Fibroblast of villous mesenchyme (primary cell): ENCODE results near the gene AGBL3. TPM values are rescaled to one million over a fixed set of nuclear protein-coding genes. Genes with fewer than 3 reads are reported as not detected.
"Not testable (repeated sequence)": the region's sequence is repeated elsewhere in the genome, so short reads cannot be mapped to it uniquely, and the experiment has no call there.

ENCODE experiments used
- DNase-seq: peaks from one replicate; pipeline ENCODE4 v3.0.0-alpha.2; 2010; ENCODE audit warnings: low read depth
- H3K4me3 ChIP-seq: 2 replicates; pipeline ENCODE4 v1.5.1; 2011; ENCODE audit warnings: low read depth, mild to moderate bottlenecking, low read length
- total RNA-seq: library from RNA; depleted of rRNA; stranded (reverse); fragments of >200 nt; gene quantifications from 2 replicates; pipeline ENCODE4 v1.2.3, GENCODE V29; 2012
- TF ChIP-seq, protein P1 (sequence below): IDR thresholded peaks from 2 replicates; pipeline ENCODE4 v1.5.1; 2012; ENCODE audit warnings: low read depth, mild to moderate bottlenecking, low read length; ENCODE audit not compliant: insufficient read depth

AGBL3 gene
- total RNA-seq, 1 donor: 1.3 TPM

DNA sequence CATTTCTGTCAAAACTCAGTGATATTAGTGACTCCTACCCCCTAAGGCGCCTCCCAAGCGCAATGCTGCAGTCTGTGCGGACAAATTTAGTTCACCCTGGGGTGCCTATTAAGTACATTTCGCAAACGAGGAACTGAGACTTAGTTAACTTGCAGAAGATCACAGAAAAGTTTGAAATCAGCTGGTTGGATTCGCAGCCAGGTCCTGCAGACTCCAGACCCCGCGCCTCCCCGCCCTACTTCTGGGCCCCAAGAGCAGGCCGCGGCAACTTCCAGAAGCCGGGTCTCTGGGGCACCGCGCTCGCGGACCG lies 183.6 kb downstream of the AGBL3 start:
- H3K4me3 ChIP-seq: peak overlapping the region; percentile 80
- TF ChIP-seq, protein P1, sequence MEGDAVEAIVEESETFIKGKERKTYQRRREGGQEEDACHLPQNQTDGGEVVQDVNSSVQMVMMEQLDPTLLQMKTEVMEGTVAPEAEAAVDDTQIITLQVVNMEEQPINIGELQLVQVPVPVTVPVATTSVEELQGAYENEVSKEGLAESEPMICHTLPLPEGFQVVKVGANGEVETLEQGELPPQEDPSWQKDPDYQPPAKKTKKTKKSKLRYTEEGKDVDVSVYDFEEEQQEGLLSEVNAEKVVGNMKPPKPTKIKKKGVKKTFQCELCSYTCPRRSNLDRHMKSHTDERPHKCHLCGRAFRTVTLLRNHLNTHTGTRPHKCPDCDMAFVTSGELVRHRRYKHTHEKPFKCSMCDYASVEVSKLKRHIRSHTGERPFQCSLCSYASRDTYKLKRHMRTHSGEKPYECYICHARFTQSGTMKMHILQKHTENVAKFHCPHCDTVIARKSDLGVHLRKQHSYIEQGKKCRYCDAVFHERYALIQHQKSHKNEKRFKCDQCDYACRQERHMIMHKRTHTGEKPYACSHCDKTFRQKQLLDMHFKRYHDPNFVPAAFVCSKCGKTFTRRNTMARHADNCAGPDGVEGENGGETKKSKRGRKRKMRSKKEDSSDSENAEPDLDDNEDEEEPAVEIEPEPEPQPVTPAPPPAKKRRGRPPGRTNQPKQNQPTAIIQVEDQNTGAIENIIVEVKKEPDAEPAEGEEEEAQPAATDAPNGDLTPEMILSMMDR: no peak
- peak; percentile 51 for DNase-seq

DNA sequence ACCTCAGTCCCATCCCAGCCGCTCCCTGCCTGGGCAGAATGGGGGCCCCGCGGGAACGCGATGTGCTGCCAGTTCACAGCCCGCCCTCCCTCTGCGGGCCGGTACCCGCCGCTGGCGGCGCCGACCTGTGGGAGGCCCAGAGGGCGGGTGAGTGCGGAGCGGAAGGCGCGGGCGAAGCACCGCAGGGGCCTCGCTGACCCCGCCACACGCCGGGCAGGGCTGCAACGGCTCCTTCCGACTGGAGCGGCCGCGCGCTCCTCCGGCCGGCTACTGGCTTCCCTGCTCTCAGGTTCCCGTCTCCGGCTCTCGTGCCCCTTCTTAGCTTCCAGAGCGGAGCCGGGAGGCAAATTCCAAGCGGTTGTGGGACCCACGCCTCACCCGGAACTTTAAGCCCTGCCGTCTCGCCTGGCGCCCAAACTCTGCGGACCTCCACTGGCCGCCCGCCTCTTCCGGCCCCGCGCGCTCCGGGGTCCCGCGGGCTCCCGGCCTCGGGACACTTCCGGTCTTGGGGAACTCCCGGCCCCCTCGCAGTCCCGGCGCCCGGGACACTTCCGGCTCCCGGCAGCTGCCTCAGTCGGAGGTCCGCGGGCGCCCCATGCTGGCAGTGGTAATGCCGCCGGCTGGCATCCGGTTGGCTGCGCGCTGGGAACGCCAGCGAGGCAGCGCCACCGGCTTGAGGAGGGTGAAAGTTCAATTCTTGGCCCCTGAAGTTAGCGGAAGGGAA lies 184.1 kb downstream of the AGBL3 start, which contains the start of gene CYREN:
Gene CYREN, minus strand, starts transcription at position 434 of the 724 bp plus-strand sequence. CDS start 1,785 bp downstream, outside the sequence.
- TF ChIP-seq, protein P1: peak; percentile 67
- peak; percentile 95 for DNase-seq
- H3K4me3 ChIP-seq: peak within 1 kb of the TSS; percentile 80

DNA sequence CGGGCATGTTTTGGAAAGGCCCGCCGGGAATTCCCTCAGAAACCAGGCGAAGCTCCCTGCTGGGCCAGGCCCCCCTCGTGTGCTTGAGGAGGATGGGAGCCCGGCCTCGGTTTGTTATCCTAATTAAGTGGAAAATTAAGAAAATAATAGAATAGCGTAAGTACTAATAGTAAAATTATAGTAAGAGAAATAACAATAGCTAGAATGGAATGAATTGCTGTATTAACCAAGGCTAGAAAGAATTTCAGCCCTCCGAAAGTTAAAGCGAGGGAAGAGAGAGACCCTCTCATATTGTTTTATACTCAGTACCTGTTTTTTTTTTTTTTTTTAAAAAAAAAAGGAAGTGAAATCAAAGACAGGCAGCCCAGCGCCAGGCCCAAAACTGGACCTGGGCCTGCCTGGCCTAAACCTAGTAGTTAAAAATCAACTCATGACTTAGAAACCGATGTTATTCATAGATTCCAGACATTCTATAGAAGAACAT lies 184.7 kb downstream of the AGBL3 start:
- H3K4me3 ChIP-seq: peak overlapping the region; percentile 80
- not testable (repeated sequence) for DNase-seq

DNA sequence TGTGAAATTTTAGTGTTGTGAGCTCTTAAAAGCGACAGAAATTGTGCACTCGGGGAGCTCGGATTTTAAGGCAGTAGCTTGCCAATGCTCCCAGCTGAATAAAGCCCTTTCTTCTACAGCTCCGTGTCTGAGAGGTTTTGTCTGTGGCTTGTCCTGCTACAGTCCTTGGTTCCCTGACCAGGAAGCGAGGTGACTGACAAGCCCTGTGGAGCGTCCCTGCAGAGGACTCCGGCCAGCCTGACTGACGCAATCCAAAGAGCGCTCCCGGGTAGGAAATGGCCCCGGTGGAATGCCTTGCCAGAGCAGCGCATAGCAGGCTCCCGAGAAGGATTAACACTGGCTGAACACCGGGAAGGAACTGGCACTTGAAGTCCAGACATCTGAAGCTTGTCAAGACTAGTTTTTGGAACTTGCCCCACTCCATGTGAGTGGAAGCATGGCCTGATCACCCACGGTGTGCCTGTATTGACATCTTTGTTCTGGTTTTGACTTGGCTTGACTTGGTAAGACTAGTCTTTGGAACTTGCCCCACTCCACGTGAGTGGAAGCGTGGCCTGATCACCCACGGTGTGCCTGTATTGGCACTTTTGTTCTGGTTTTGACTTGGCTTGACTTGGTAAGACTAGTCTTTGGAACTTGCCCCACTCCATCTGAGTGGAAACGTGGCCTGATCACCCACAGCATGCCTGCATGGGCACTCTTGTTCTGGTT lies 185.4 kb downstream of the AGBL3 start:
- DNase-seq: peak; percentile 35

DNA sequence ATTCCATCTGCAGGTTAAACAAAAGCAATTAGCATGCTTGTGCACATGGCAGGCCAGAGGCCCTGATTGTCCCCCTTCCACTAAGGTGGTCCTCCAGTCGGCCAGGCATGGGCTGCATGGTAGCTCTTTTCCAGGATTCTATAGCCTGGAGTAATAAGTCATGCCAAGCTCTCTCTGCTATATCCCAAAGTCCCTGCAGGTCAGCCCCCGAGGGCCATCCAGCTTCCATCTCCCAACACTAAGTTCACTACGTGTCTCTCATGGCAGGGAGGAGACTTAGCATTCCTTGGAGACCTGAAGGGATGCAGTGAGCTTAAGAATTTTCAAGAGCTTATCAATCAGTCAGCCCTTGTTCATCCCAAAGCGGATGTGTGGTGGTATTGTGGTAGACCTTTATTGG lies 187.6 kb downstream of the AGBL3 start:
- H3K4me3 ChIP-seq, DNase-seq: not testable (repeated sequence)

More for the DNA sequence above, 185.4 kb downstream of the AGBL3 start:
- not testable (repeated sequence) for H3K4me3 ChIP-seq

DNA sequence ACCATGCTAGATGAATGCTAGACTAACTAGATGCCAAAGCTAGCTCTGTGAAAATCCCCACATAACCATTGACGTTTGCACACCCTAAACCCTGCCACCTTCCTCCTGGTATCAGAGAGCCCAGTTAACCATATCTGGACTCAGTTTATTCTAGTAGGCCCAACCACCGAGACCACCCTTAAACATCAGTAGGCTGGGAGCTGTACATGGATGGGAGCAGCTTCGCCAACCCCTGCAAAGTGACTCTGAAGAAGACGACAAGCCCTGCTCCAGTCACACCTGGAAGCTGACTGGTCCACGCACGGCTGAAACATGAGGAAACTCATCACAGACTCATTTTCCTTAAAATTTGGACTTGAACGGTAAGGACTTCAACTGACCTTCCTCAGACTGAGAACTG lies 188.6 kb downstream of the AGBL3 start:
- TF ChIP-seq, protein P1: no peak
- H3K4me3 ChIP-seq: no peak overlapping the region
- no peak for DNase-seq

DNA sequence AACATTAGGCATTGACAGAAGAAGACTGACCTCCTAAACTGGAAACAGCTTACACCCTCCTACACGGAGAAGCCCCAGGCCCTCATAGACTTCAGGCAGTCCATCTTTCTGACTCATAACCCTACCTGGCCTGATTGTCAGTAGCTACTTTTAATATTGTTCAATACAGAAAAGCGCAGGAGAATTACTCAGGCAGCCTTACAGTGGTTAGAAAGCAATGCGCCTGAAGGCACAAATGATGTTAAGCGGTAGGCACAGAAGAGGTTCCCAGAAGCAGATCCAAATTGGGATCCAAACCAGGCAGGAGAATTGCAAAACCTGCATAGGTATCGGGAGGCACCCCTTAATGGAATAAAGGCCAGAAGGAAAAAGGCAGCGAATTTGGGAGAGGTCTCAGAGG lies 189.6 kb downstream of the AGBL3 start:
- TF ChIP-seq, protein P1: no peak
- no peak for DNase-seq
- H3K4me3 ChIP-seq: no peak overlapping the region

DNA sequence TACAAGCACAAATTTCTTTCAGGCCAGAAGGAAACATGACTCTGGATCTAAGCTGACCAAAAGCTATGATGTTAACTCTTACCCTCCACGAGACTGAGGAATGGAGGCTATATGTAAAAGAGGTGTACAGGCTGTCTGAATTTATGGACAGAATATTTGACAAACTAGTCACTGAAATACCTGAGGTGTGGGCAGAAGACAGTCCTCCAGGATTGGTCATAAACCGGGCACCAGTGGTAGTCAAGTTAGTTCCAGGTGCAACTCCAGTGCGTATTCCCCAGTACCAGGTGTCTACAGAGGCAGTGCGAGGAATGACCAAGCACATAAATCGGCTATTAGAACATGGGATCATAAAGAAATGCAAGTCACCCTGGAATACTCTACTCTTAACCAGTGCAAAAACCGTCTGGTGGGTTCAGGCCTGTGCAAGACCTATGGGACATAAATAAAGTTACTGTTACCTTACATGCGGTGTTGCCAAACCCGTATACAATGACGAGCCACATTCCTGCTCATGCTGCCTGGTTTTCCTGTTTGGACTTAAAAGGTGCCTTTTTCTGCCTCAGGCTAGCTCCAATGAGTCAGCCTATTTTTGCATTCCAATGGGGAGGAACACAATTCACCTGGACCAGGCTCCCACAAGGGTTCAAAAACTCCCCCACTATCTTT lies 190.9 kb downstream of the AGBL3 start:
- TF ChIP-seq, protein P1: no peak
- DNase-seq: no peak
- no peak overlapping the region for H3K4me3 ChIP-seq
